Keratinocyte (primary cell): Measurements from ENCODE around the gene OMP. TPM values are rescaled to one million over a fixed set of nuclear protein-coding genes. Genes with fewer than 3 reads are reported as not detected.
"Not testable (repeated sequence)": the region's sequence is repeated elsewhere in the genome, so short reads cannot be mapped to it uniquely, and the experiment has no call there.

Source experiments
- DNase-seq: peaks from one replicate; pipeline ENCODE4 v3.0.0-alpha.2; 2011; ENCODE audit warnings: low read depth, missing footprints, low spot score
- FAIRE-seq: peaks from 2 replicates; lab custom pipeline; 2011; peaks lifted over from hg19 to GRCh38; lab: Jason Lieb, UNC
- H2AFZ ChIP-seq: 2 replicates; pipeline ENCODE4 v1.6.0; 2012; ENCODE audit warnings: low read length, control low read depth, inconsistent platforms; ENCODE audit not compliant: control insufficient read depth
- H3K27ac ChIP-seq: 2 replicates; pipeline ENCODE4 v1.5.1; 2011; ENCODE audit warnings: low read length; ENCODE audit not compliant: control insufficient read depth, insufficient read depth
- H3K27me3 ChIP-seq: 3 replicates; pipeline ENCODE4 v1.6.0; 2011; ENCODE audit warnings: low read length; ENCODE audit not compliant: control insufficient read depth, insufficient read depth; ENCODE audit errors: extremely low read depth
- H3K36me3 ChIP-seq, 2 experiments: 2 replicates in 1 of 2; 3 replicates in 1 of 2; pipeline ENCODE4 v1.5.1; 2011; ENCODE audit warnings: low read length in 2 of 2, mild to moderate bottlenecking in 1 of 2; ENCODE audit not compliant: control insufficient read depth in 2 of 2, insufficient read depth in 2 of 2; ENCODE audit errors: extremely low read depth in 1 of 2
- H3K4me1 ChIP-seq: 3 replicates; pipeline ENCODE4 v1.5.1; 2011; ENCODE audit warnings: low read length; ENCODE audit not compliant: control insufficient read depth, insufficient read depth; ENCODE audit errors: extremely low read depth
- H3K4me2 ChIP-seq: 3 replicates; pipeline ENCODE4 v1.6.0; 2011; ENCODE audit warnings: low read depth, low read length; ENCODE audit not compliant: control insufficient read depth, insufficient read depth; ENCODE audit errors: extremely low read depth
- H3K4me3 ChIP-seq, 3 experiments: fragments of 200-600 bp in 1 of 3; sonication (generic) in 1 of 3; 2 replicates in 2 of 3; 3 replicates in 1 of 3; pipeline ENCODE4 v1.5.1; 2011 to 2016; ENCODE audit warnings: low read length in 3 of 3, mild to moderate bottlenecking in 3 of 3, control low read depth in 2 of 3, inconsistent platforms in 1 of 3, low read depth in 1 of 3, mixed read lengths in 1 of 3, mixed run types in 1 of 3, moderate library complexity in 1 of 3; ENCODE audit not compliant: control insufficient read depth in 2 of 3, insufficient read depth in 2 of 3; ENCODE audit errors: extremely low read depth in 1 of 3
- H3K79me2 ChIP-seq: 2 replicates; pipeline ENCODE4 v1.6.0; 2012; ENCODE audit warnings: low read length; ENCODE audit not compliant: control insufficient read depth, insufficient read depth
- H3K9ac ChIP-seq: 3 replicates; pipeline ENCODE4 v1.6.0; 2011; ENCODE audit warnings: low read length; ENCODE audit not compliant: control insufficient read depth, insufficient read depth; ENCODE audit errors: extremely low read depth
- H3K9me1 ChIP-seq: 3 replicates; pipeline ENCODE4 v1.6.0; 2011; ENCODE audit warnings: low read length; ENCODE audit not compliant: control insufficient read depth, insufficient read depth; ENCODE audit errors: extremely low read depth
- H3K9me3 ChIP-seq: 2 replicates; pipeline ENCODE4 v1.5.1; 2012; ENCODE audit warnings: low read depth, low read length; ENCODE audit not compliant: control insufficient read depth
- H4K20me1 ChIP-seq: 3 replicates; pipeline ENCODE4 v1.6.0; 2011; ENCODE audit warnings: low read length; ENCODE audit not compliant: control insufficient read depth, insufficient read depth; ENCODE audit errors: extremely low read depth
- EZH2 ChIP-seq: IDR thresholded peaks from one replicate; pipeline ENCODE4 v1.6.1; 2012; ENCODE audit warnings: inconsistent platforms, mild to moderate bottlenecking, low read length, moderate library complexity
- dilution Hi-C: fragments of 300-500 bp; cut with MboI; formaldehyde crosslinking; loops from one replicate; pipeline ENCODE4 v1.7.0; 2020; ENCODE audit warnings: low sequenced_read_pairs; ENCODE audit not compliant: extremely low pct_ligation_motif_present
- polyA plus RNA-seq, 5 experiments: library from polyadenylated mRNA; depleted of rRNA in 3 of 5; stranded (reverse) in 3 of 5; stranded (forward) in 1 of 5; unstranded in 1 of 5; fragments of >200 nt; gene quantifications; 1 replicate in 1 of 5; 2 replicates in 3 of 5; 3 replicates in 1 of 5; pipeline versions ENCODE4 v1.2.1 to v1.2.3, GENCODE V29; 2011 to 2012; ENCODE audit warnings: missing spikeins in 2 of 5, low read depth in 1 of 5, low replicate concordance in 1 of 5
- TF ChIP-seq, protein P1 (sequence below), 3 experiments: IDR thresholded peaks in 1 of 3; conservative IDR thresholded peaks in 1 of 3; optimal IDR thresholded peaks in 1 of 3; 2 replicates in 2 of 3; 3 replicates in 1 of 3; pipeline versions ENCODE3 to v1.5.1; 2011; ENCODE audit warnings: low read length in 3 of 3, mild to moderate bottlenecking in 3 of 3, moderate library complexity in 2 of 3, control low read depth in 1 of 3, inconsistent platforms in 1 of 3; ENCODE audit not compliant: insufficient read depth in 2 of 3; ENCODE audit errors: extremely low read depth in 1 of 3

OMP gene
- polyA plus RNA-seq, 1 donor (not counting 4 experiments of a cell fraction or from before 2014, with no cell fraction given) = not detected

DNA sequence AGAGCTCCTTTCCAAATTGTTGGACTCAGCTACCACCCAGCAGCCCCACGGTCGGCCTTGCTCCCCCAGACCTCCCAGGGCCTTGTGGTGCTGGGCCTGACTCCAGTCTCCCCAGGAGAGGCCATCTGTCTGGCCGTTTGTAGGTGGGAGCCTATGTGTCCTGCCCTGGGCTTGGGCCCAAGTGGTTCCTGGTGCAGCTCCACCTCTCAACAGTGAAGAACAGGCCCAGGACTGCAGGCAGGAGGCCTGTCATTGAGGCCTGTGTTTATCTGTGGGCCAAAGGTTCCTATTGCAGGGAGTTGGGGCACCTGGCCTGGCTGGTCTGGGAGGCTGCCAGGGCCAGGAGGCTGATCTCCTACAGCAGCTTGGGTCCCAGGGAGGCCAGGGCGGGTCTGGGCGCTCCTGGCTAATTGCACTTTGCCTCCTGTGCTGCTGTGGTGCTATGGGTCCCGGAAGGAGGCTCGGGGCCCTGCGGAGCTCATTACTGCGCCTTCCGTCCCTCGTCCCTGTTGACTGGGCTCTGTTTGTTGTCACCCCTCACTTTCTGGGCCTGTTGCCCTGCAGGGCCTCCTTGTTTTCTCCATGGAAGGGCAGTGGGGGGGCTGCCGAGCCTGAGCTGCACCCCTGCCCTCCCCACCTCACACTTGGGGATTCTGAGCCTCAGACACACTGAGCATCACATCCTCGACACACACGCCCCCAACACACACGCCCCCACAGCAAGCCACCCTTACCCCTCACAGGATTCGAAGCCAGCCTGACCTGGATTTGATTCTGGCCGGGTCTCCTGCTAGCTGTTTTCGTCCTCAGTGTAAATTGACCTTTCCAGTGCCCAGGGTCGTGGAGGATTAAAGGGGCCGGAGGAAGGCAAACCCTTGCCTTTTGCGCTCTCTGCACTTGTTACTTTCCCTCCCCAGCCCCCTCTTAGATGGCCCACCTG lies 6.8 kb upstream of the OMP start:
- Histone ChIP-seq H3K27ac (no peak overlapping the region), H3K9me3 (no peaks in the 10 kb centered on the region), H4K20me1 (no peaks in the 10 kb centered on the region), H3K36me3 (no peaks in the 10 kb centered on the region), H3K9me1 (no peaks in the 10 kb centered on the region), H3K4me3 (no peak overlapping the region), H3K79me2 (no peaks in the 10 kb centered on the region), H2AFZ (no peak overlapping the region), H3K27me3 (no peaks in the 10 kb centered on the region), H3K9ac (no peak overlapping the region), H3K4me1 (peaks cover under 1% of the 10 kb centered on the region), H3K4me2 (no peak overlapping the region)
- no peak for TF ChIP-seq EZH2
- TF ChIP-seq, protein P1, sequence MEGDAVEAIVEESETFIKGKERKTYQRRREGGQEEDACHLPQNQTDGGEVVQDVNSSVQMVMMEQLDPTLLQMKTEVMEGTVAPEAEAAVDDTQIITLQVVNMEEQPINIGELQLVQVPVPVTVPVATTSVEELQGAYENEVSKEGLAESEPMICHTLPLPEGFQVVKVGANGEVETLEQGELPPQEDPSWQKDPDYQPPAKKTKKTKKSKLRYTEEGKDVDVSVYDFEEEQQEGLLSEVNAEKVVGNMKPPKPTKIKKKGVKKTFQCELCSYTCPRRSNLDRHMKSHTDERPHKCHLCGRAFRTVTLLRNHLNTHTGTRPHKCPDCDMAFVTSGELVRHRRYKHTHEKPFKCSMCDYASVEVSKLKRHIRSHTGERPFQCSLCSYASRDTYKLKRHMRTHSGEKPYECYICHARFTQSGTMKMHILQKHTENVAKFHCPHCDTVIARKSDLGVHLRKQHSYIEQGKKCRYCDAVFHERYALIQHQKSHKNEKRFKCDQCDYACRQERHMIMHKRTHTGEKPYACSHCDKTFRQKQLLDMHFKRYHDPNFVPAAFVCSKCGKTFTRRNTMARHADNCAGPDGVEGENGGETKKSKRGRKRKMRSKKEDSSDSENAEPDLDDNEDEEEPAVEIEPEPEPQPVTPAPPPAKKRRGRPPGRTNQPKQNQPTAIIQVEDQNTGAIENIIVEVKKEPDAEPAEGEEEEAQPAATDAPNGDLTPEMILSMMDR (optimal IDR thresholded peaks at IDR 0.05 in 1 of 3, IDR thresholded peaks at IDR 0.05 in 1 of 3, conservative IDR thresholded peaks at IDR 0.05 in 1 of 3; ENCODE audit: extremely low read depth in 1 of 3, insufficient read depth in 2 of 3, low read length in 3 of 3) = no peak
- dilution Hi-C loops = no loop called here
- no peak for DNase-seq
- FAIRE-seq = no peak

GRCh38 chr11:77096591-77097019 lies 6.0 kb upstream of the OMP start:
- Histone ChIP-seq H3K27ac (no peak overlapping the region), H3K79me2 (no peaks in the 10 kb centered on the region), H3K9me3 (no peaks in the 10 kb centered on the region), H3K4me1 (no peaks in the 10 kb centered on the region), H3K9me1 (no peaks in the 10 kb centered on the region), H2AFZ (no peak overlapping the region), H3K27me3 (no peaks in the 10 kb centered on the region), H3K36me3 (no peaks in the 10 kb centered on the region), H4K20me1 (no peaks in the 10 kb centered on the region), H3K4me3 (no peak overlapping the region), H3K4me2 (no peak overlapping the region), H3K9ac (no peak overlapping the region)
- dilution Hi-C loops = no loop called here
- FAIRE-seq (no peak), DNase-seq (no peak)
- TF ChIP-seq, protein P1 (optimal IDR thresholded peaks at IDR 0.05 in 1 of 3, IDR thresholded peaks at IDR 0.05 in 1 of 3, conservative IDR thresholded peaks at IDR 0.05 in 1 of 3; ENCODE audit: extremely low read depth in 1 of 3, insufficient read depth in 2 of 3, low read length in 3 of 3) = no peak
- TF ChIP-seq EZH2 = no peak

DNA sequence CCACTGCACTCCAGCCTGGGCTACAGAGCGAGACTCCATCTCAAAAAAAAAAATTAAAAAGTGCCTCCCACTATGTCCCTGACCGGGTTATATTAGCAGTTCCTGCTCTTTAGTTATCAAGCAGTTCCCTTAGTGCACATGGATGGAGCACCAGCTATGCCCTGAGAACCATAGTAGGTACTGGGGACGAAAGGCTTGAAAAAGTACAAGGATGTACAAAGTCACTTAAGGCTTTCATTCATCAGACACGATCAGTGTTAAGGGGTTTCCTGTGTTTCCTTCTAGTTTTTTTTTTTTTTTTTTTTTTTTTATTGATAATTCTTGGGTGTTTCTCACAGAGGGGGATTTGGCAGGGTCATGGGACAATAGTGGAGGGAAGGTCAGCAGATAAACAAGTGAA lies 5.5 kb upstream of the OMP start:
- FAIRE-seq, H3K79me2 ChIP-seq, H3K27me3 ChIP-seq, H3K4me2 ChIP-seq, H3K9me1 ChIP-seq, H3K9me3 ChIP-seq, H3K36me3 ChIP-seq, H3K4me1 ChIP-seq, H3K27ac ChIP-seq, DNase-seq, H2AFZ ChIP-seq, H4K20me1 ChIP-seq, H3K4me3 ChIP-seq, H3K9ac ChIP-seq, dilution Hi-C loops: not testable (repeated sequence)
